GM12872 (cell line): Measurements from ENCODE around the gene TCP1.

Experiments
- CTCF ChIP-seq: IDR thresholded peaks from 3 replicates; pipeline ENCODE4 v1.5.1; 2011; ENCODE audit warnings: low read depth, mild to moderate bottlenecking, low read length, moderate library complexity; ENCODE audit not compliant: insufficient read depth

The TCP1 gene

GRCh38 chr6:159809149-159809548, 19.7 kb upstream of the TCP1 start:
- TF ChIP-seq CTCF, result no peak

GRCh38 chr6:159808647-159809046, 19.2 kb upstream of the TCP1 start:
- TF ChIP-seq CTCF, result no peak

- TF ChIP-seq CTCF, result no peak
Measured at GRCh38 chr6:159807150-159807858, 17.9 kb upstream of the TCP1 start.

DNA sequence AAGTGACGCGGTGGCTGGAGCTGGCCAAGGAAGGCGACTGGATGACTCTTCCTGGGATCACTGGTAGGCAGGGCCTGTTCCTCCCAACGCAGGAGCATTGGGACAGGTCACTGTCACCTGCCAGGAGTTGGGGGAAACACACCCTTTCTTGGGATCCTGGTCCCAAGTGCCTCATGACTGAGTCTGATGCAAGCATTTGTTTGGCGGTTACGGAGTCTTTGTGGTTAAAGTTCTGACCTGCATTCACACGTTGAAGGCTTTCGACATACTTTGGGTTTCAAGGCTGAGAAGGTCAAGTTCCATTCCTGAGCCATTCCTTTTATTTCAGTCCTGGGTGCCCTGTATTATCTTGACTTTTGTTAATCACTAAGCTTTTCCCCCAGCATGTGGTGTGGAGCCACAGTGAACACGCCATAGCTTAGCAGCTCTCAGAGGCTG, 16.6 kb upstream of the TCP1 start:
- no peak for TF ChIP-seq CTCF

DNA sequence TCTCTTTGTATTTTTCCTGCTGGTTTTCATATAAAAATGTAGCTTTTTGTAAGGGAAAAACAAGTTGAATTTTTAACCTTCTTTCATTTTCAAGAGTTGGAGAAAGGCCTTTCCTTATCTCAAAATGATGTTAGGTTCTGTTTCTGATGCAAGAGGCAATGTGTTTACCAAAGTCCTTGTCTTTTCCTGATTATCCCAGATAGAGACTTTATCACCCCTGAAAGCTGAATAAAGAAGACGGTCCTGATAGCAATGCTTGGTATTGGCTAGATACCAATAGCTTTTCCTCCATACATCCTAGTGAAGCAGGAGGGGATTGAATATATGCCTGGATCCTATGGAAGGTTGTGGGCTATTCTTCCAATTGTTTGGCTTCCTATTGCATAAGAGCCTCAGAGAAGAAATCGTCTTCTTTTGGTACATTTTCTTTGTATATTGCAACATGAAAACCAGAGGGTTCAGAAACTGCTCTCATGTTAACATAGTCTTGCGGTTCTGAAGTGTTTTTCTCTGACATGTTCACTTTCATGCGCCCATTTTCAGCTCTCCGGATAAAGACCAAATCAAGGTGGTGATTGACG, 16.1 kb upstream of the TCP1 start:
- TF ChIP-seq CTCF, result no peak

GRCh38 chr6:159804504-159804903, 15.1 kb upstream of the TCP1 start:
- TF ChIP-seq CTCF, result no peak

- no peak for TF ChIP-seq CTCF
Measured at GRCh38 chr6:159801935-159802334, 12.5 kb upstream of the TCP1 start.
